Fibroblast of upper back skin (primary cell): ENCODE results near the gene FAM167B.
"Not testable (repeated sequence)": the region's sequence is repeated elsewhere in the genome, so short reads cannot be mapped to it uniquely, and the experiment has no call there.

Experiments
- DNase-seq: peaks from one replicate; pipeline ENCODE4 v3.0.0-alpha.2; 2013

Gene FAM167B

DNA sequence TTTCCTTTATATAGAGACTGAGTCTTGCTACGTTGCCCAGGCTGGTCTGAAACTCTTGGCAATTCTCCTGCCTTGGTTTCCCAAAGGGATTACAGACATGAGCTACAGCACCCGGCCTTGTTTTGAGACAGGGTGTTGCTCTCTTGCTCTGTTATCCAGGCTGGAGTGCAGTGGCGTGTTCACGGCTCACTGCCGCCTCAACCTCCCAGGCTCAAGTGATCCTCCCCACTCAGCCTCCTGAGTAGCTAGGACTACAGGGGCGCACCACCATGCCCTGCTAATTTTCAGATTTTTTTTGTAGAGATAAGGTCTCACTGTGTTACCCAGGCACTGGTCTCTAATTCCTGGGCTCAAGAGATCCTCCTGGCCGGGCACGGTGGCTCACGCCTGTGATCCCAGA is 18.8 kb downstream of the FAM167B start:
- no peak for DNase-seq

- peak; percentile 57 for DNase-seq
Measured at GRCh38 chr1:32266921-32267591, 20.0 kb downstream of the FAM167B start.

DNA sequence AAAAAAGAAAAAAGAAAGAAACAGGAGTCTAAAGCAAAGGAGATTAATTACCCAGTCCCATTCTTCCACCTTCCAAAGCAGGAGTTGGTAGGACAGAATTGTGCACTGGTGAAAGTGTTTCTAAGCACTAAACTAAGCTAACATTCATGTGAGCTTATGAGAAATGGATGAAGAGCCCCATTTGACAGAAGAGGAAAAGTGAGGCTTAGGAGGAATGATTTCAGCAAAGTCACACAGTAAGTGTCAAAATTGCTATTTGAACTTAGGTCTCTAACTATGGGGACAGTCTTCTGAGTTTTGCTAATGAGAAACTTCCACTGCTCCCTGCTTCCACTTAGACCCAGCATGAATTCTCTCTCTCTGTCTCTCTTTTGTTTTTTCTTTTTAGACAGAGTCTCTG is 22.7 kb downstream of the FAM167B start:
- no peak for DNase-seq

DNA sequence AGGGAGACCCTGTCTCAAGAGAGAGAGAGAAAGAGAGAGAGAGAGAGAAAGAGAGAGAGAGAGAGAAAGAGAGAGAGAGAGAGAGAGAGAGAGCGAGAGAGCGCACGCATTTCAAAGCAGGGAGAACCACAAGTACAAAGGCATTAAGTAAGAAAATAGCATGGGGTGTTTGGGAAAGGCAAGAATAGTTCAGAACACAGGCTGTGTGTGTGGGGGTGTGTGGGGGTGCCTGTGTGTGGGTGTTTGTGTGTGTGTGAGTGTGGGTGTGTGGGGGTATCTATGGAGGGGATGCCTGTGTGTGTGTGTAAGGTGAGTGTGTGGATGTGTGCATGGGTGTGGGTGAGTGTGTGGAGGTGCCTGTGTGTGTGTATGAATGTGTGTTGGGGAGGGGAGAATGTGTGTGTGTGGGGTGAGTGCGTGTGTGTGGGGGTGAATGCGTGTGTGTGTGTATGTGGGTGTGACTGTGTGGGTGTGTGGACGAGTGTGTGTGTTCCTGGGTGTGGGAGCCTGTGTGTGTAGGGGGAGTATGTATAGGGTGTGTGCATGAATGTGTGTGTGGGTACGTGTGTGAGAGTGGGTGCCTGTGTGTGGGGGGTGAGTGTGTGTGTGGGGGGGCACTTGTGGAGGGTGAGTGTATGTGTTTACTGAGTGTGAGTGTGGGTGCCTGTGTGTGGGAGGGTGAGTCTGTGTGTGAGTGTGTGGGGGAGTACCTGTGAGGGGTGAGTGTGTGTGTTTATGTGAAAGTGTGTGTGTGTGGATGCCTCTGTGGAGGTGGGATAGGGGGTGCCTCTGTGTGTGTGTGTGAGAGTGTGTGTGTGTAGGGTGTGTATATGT is 25.8 kb downstream of the FAM167B start:
- no peak for DNase-seq

DNA sequence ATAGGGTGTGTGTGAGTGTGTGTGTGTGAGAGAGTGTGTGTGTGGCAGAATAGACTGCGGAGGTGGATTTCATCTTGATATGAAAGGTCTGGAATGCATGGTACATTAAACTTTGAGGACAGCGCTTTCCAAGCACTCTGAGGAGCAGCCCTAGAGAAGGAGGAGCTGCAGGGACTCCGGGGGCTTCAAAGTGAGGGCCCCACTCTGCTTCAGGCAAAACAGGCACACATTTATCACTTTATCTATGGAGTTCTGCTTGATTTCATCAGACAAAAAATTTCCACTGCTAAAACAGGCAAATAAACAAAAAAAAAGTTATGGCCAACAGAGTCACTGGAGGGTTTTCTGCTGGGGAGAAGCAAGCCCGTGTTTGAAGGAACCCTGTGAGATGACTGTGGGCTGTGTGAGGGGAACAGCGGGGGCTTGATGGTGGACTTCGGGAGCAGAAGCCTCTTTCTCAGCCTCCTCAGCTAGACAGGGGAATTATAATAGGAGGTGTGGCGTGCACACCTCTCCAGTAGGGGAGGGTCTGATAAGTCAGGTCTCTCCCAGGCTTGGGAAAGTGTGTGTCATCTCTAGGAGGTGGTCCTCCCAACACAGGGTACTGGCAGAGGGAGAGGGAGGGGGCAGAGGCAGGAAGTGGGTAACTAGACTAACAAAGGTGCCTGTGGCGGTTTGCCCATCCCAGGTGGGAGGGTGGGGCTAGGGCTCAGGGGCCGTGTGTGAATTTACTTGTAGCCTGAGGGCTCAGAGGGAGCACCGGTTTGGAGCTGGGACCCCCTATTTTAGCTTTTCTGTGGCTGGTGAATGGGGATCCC is 26.6 kb downstream of the FAM167B start:
- DNase-seq = no peak

DNA sequence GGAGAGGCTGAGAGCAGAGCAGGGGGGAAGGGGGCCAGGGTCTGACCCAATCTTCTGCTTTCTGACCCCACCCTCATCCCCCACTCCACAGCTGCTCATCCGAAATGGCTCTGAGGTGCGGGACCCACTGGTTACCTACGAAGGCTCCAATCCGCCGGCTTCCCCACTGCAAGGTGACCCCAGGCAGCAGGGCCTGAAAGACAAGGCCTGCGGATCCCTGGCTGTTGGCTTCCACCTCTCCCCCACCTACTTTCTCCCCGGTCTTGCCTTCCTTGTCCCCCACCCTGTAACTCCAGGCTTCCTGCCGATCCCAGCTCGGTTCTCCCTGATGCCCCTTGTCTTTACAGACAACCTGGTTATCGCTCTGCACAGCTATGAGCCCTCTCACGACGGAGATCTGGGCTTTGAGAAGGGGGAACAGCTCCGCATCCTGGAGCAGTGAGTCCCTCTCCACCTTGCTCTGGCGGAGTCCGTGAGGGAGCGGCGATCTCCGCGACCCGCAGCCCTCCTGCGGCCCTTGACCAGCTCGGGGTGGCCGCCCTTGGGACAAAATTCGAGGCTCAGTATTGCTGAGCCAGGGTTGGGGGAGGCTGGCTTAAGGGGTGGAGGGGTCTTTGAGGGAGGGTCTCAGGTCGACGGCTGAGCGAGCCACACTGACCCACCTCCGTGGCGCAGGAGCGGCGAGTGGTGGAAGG is 27.8 kb downstream of the FAM167B start:
- DNase-seq = no peak

GRCh38 chr1:32275424-32275823 is 28.4 kb downstream of the FAM167B start:
- peak; percentile 8 for DNase-seq

GRCh38 chr1:32276032-32276782 is 29.2 kb downstream of the FAM167B start:
- DNase-seq = no peak

DNA sequence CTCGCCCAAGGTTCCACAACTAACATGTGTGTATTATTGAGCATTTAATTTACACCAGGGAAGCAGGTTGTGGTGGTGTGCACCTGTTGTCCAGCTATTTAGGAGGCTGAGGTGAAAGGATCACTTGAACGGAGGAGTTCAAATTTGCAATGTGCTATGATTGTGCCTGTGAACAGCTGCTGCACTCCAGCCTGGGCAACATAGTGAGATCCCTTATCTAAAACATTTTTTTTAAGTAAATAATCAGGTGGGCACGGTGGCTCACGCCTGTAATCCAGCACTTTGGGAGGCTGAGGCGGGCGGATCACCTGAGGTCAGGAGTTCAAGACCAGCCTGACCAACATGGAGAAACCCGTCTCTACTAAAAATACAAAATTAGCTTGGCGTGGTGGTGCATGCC is 37.8 kb downstream of the FAM167B start:
- DNase-seq = not testable (repeated sequence)

GRCh38 chr1:32285658-32286057 is 38.6 kb downstream of the FAM167B start:
- DNase-seq = no peak

GRCh38 chr1:32286763-32287162 is 39.7 kb downstream of the FAM167B start:
- no peak for DNase-seq

DNA sequence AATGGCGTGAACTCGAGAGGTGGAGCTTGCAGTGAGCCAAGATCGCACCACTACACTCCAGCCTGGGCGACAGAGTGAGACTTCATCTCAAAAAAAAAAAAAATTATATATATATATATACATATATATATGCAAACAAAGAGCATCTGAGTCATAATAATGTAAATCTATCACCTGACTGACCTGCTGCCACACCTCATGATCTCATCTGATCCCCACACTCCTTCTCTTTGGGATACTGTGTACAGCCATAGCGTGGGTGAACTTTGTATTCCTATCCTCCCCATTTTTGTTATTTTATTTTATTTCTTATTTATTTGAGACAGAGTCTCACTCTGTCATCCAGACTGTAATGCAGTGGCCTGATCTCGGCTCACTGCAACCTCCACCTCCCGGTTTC is 42.2 kb downstream of the FAM167B start:
- DNase-seq = no peak

GRCh38 chr1:32291145-32291707 is 44.2 kb downstream of the FAM167B start:
- peak; percentile 47 for DNase-seq

DNA sequence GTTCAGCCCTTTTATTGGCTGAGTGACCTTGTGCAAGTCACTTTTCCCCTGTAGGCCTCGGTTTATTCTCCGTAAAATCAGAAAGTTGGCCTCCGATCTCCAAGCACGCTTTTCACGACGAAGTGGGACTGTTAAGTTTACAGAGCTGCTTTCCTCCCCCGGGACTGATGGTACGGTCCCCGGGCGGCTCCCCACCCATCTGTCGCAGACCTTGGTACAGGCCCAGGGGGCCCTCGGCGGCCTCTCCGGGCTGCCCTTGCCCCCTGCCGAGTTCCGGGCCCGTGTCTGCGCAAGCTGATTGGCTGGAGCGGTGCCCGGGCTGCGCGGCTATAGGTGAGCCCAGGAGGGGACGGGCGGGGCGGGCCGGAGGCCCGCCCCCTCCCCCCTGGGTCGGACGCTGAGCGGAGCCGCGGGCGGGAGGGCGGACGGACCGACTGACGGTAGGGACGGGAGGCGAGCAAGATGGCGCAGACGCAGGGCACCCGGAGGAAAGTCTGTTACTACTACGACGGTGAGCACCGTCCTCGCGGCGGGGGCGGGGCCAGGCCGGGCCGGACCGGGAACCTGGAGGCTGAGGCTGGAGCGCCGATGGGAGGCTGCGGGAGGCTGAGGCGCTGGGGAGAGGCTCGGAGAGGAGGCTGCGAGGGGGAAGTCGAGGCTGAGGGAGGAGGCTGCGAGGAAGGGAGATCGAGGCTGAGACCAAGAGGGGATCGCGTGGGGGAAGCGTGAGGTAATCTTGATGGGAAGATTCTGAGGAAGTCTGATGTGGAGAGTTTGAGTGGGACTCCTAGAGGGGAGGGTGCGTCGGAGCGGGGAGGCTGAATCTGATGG is 44.9 kb downstream of the FAM167B start, which contains the start of gene HDAC1:
HDAC1 (plus strand) TSS at position 376 of the 831 bp plus-strand sequence; CDS start at position 463, 87 bp downstream.
- peak; percentile 95 for DNase-seq

DNA sequence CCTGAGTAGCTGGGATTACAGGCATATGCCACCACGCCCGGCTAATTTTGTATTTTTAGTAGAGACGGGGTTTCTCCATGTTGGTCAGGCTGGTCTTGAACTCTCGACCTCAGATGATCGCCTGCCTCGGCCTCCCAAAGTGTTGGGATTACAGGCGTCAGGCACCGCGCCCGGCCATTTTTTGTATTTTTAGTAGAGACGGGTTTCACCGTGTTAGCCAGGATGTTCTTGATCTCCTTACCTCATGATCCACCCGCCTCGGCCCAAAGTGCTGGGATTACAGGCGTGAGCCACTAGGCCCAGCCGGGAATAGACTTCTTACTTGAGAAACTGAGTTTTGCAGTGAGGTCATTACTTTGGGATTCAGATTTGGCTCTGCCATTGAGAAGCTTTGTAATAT is 51.2 kb downstream of the FAM167B start:
- DNase-seq = not testable (repeated sequence)
